ENCODE data around the gene PMEPA1. TPM values are rescaled to one million over a fixed set of nuclear protein-coding genes. Genes with fewer than 3 reads are reported as not detected.

The PMEPA1 gene
- total RNA-seq, 1 donor from 2014 or later: 0.57 TPM

- Mint-ChIP-seq H3K27ac (no peak overlapping the region), H3K36me3 (ENCODE audit: low read depth) (no peaks in the 10 kb centered on the region), H3K4me3 (no peak overlapping the region), H3K4me1 (ENCODE audit: low read depth) (no peaks in the 10 kb centered on the region), H3K9me3 (no peaks in the 10 kb centered on the region), H3K27me3 (ENCODE audit: insufficient read depth) (peaks cover 17% of the 10 kb centered on the region)
- intact Hi-C loops (cut with micrococcal nuclease): no loop called here
- no peak for DNase-seq (ENCODE audit: low spot score)
Measured at GRCh38 chr20:57732226-57732625, 22.4 kb upstream of the PMEPA1 start.

- Mint-ChIP-seq H3K36me3 (ENCODE audit: low read depth) (no peaks in the 10 kb centered on the region), H3K27me3 (ENCODE audit: insufficient read depth) (peaks cover 6% of the 10 kb centered on the region)
Measured at GRCh38 chr20:57728762-57729161, 18.9 kb upstream of the PMEPA1 start.

GRCh38 chr20:57727863-57728262 is 18.0 kb upstream of the PMEPA1 start:
- Mint-ChIP-seq H3K9me3 (no peaks in the 10 kb centered on the region), H3K4me1 (ENCODE audit: low read depth) (no peaks in the 10 kb centered on the region), H3K27me3 (ENCODE audit: insufficient read depth) (peaks cover 2% of the 10 kb centered on the region), H3K27ac (no peak overlapping the region), H3K36me3 (ENCODE audit: low read depth) (no peaks in the 10 kb centered on the region), H3K4me3 (no peak overlapping the region)
- intact Hi-C loops (cut with micrococcal nuclease): no loop called here
- no peak for DNase-seq (ENCODE audit: low spot score)

More at GRCh38 chr20:57728762-57729161, 18.9 kb upstream of the PMEPA1 start:
- H3K4me3 Mint-ChIP-seq: no peak overlapping the region
- H3K4me1 Mint-ChIP-seq (ENCODE audit: low read depth): no peaks in the 10 kb centered on the region
- no peaks in the 10 kb centered on the region for H3K9me3 Mint-ChIP-seq
- no peak for DNase-seq (ENCODE audit: low spot score)
- H3K27ac Mint-ChIP-seq: no peak overlapping the region
- intact Hi-C loops (cut with micrococcal nuclease): no loop called here

- Mint-ChIP-seq H3K9me3 (no peaks in the 10 kb centered on the region), H3K4me1 (ENCODE audit: low read depth) (no peaks in the 10 kb centered on the region), H3K36me3 (ENCODE audit: low read depth) (no peaks in the 10 kb centered on the region), H3K27me3 (ENCODE audit: insufficient read depth) (peaks cover under 1% of the 10 kb centered on the region), H3K27ac (no peak overlapping the region), H3K4me3 (no peak overlapping the region)
- intact Hi-C loops (cut with micrococcal nuclease): no loop called here
- DNase-seq (ENCODE audit: low spot score): no peak
Measured at GRCh38 chr20:57725636-57726035, 15.8 kb upstream of the PMEPA1 start.

- DNase-seq (ENCODE audit: low spot score): no peak
- H3K27me3 Mint-ChIP-seq (ENCODE audit: insufficient read depth): peaks cover 3% of the 10 kb centered on the region
- H3K4me1 Mint-ChIP-seq (ENCODE audit: low read depth): no peaks in the 10 kb centered on the region
- H3K36me3 Mint-ChIP-seq (ENCODE audit: low read depth): no peaks in the 10 kb centered on the region
- intact Hi-C loops (cut with micrococcal nuclease): no loop called here
- no peak overlapping the region for H3K27ac Mint-ChIP-seq
- H3K9me3 Mint-ChIP-seq: no peaks in the 10 kb centered on the region
- no peak overlapping the region for H3K4me3 Mint-ChIP-seq
Measured at GRCh38 chr20:57724610-57725405, 15.0 kb upstream of the PMEPA1 start.

GRCh38 chr20:57723816-57724215 is 14.0 kb upstream of the PMEPA1 start:
- no peak for DNase-seq (ENCODE audit: low spot score)
- H3K36me3 Mint-ChIP-seq (ENCODE audit: low read depth): no peaks in the 10 kb centered on the region
- H3K27ac Mint-ChIP-seq: no peak overlapping the region
- H3K4me3 Mint-ChIP-seq: no peak overlapping the region
- intact Hi-C loops (cut with micrococcal nuclease): no loop called here
- H3K9me3 Mint-ChIP-seq: no peaks in the 10 kb centered on the region
- no peaks in the 10 kb centered on the region for H3K4me1 Mint-ChIP-seq (ENCODE audit: low read depth)
- peaks cover 10% of the 10 kb centered on the region for H3K27me3 Mint-ChIP-seq (ENCODE audit: insufficient read depth)

GRCh38 chr20:57719951-57720350 is 10.1 kb upstream of the PMEPA1 start:
- H3K4me3 Mint-ChIP-seq: no peak overlapping the region
- H3K36me3 Mint-ChIP-seq (ENCODE audit: low read depth): no peaks in the 10 kb centered on the region
- no peaks in the 10 kb centered on the region for H3K4me1 Mint-ChIP-seq (ENCODE audit: low read depth)
- intact Hi-C loops (cut with micrococcal nuclease): loop anchor here (5.0 kb wide), 1 partner anchor 1262 kb away; the partner anchor contains the start of gene NELFCD
- H3K27ac Mint-ChIP-seq: no peak overlapping the region
- H3K27me3 Mint-ChIP-seq (ENCODE audit: insufficient read depth): peaks cover 23% of the 10 kb centered on the region
- no peak for DNase-seq (ENCODE audit: low spot score)
- no peaks in the 10 kb centered on the region for H3K9me3 Mint-ChIP-seq

GRCh38 chr20:57718490-57719009 is 8.7 kb upstream of the PMEPA1 start:
- no peaks in the 10 kb centered on the region for H3K36me3 Mint-ChIP-seq (ENCODE audit: low read depth)
- peak overlapping the region; percentile 22 for H3K4me3 Mint-ChIP-seq
- H3K27me3 Mint-ChIP-seq (ENCODE audit: insufficient read depth): peaks cover 23% of the 10 kb centered on the region
- DNase-seq (ENCODE audit: low spot score): peak; percentile 78
- no peak overlapping the region for H3K27ac Mint-ChIP-seq
- no peaks in the 10 kb centered on the region for H3K9me3 Mint-ChIP-seq
- intact Hi-C loops (cut with micrococcal nuclease): loop anchor here (1.0 to 5.0 kb wide), 5 partner anchors 8 to 1264 kb away; partner anchors contain the start of genes NELFCD, PMEPA1 and RAE1
- H3K4me1 Mint-ChIP-seq (ENCODE audit: low read depth): no peaks in the 10 kb centered on the region

GRCh38 chr20:57717797-57718196 is 8.0 kb upstream of the PMEPA1 start:
- H3K9me3 Mint-ChIP-seq: no peaks in the 10 kb centered on the region
- peaks cover 23% of the 10 kb centered on the region for H3K27me3 Mint-ChIP-seq (ENCODE audit: insufficient read depth)
- intact Hi-C loops (cut with micrococcal nuclease): loop anchor here (1.0 to 5.0 kb wide), 5 partner anchors 7 to 1265 kb away; partner anchors contain the start of genes NELFCD, PMEPA1 and RAE1
- no peak for DNase-seq (ENCODE audit: low spot score)
- no peaks in the 10 kb centered on the region for H3K36me3 Mint-ChIP-seq (ENCODE audit: low read depth)
- no peak overlapping the region for H3K4me3 Mint-ChIP-seq
- no peaks in the 10 kb centered on the region for H3K4me1 Mint-ChIP-seq (ENCODE audit: low read depth)
- H3K27ac Mint-ChIP-seq: no peak overlapping the region

GRCh38 chr20:57716901-57717300 is 7.1 kb upstream of the PMEPA1 start:
- intact Hi-C loops (cut with micrococcal nuclease): loop anchor here (5.0 kb wide), 1 partner anchor 1265 kb away; the partner anchor contains the start of gene NELFCD

GRCh38 chr20:57716202-57716601 is 6.4 kb upstream of the PMEPA1 start:
- H3K27ac Mint-ChIP-seq: no peak overlapping the region
- DNase-seq (ENCODE audit: low spot score): no peak
- no peaks in the 10 kb centered on the region for H3K36me3 Mint-ChIP-seq (ENCODE audit: low read depth)
- H3K4me1 Mint-ChIP-seq (ENCODE audit: low read depth): no peaks in the 10 kb centered on the region
- H3K4me3 Mint-ChIP-seq: no peak overlapping the region
- H3K27me3 Mint-ChIP-seq (ENCODE audit: insufficient read depth): peaks cover 32% of the 10 kb centered on the region
- H3K9me3 Mint-ChIP-seq: no peaks in the 10 kb centered on the region
- intact Hi-C loops (cut with micrococcal nuclease): loop anchor here (5.0 kb wide), 1 partner anchor 1266 kb away; the partner anchor contains the start of gene NELFCD

More at GRCh38 chr20:57716901-57717300, 7.1 kb upstream of the PMEPA1 start:
- no peak for DNase-seq (ENCODE audit: low spot score)
- Mint-ChIP-seq H3K9me3 (no peaks in the 10 kb centered on the region), H3K36me3 (ENCODE audit: low read depth) (no peaks in the 10 kb centered on the region), H3K4me1 (ENCODE audit: low read depth) (no peaks in the 10 kb centered on the region), H3K27me3 (ENCODE audit: insufficient read depth) (peaks cover 28% of the 10 kb centered on the region), H3K4me3 (no peak overlapping the region), H3K27ac (no peak overlapping the region)

- intact Hi-C loops (cut with micrococcal nuclease): loop anchor here (5.0 kb wide), 1 partner anchor 1267 kb away; the partner anchor contains the start of gene NELFCD
- no peak for DNase-seq (ENCODE audit: low spot score)
- Mint-ChIP-seq H3K27ac (no peak overlapping the region), H3K4me1 (ENCODE audit: low read depth) (peaks cover 6% of the 10 kb centered on the region), H3K36me3 (ENCODE audit: low read depth) (no peaks in the 10 kb centered on the region), H3K4me3 (no peak overlapping the region), H3K9me3 (no peaks in the 10 kb centered on the region), H3K27me3 (ENCODE audit: insufficient read depth) (peaks cover 36% of the 10 kb centered on the region)
Measured at GRCh38 chr20:57715268-57715904, 5.6 kb upstream of the PMEPA1 start.
